ENCODE results near the gene NRDC.
"Not testable (repeated sequence)": the region's sequence is repeated elsewhere in the genome, so short reads cannot be mapped to it uniquely, and the experiment has no call there.

Gene NRDC

GRCh38 chr1:51907079-51907702, 28.7 kb upstream of the NRDC start:
- H3K9me3 Mint-ChIP-seq: no peaks in the 10 kb centered on the region

GRCh38 chr1:51906306-51907078, 28.0 kb upstream of the NRDC start:
- H3K27ac Mint-ChIP-seq: no peak overlapping the region
- DNase-seq: no peak
- no peak overlapping the region for H3K4me3 Mint-ChIP-seq
- H3K9me3 Mint-ChIP-seq: no peaks in the 10 kb centered on the region
- peaks cover 3% of the 10 kb centered on the region for H3K27me3 Mint-ChIP-seq
- H3K36me3 Mint-ChIP-seq (ENCODE audit: low read depth): no peaks in the 10 kb centered on the region
- peaks cover 4% of the 10 kb centered on the region for H3K4me1 Mint-ChIP-seq (ENCODE audit: low read depth)

More at GRCh38 chr1:51907079-51907702, 28.7 kb upstream of the NRDC start:
- no peak for DNase-seq
- Mint-ChIP-seq H3K27me3 (peaks cover 3% of the 10 kb centered on the region), H3K36me3 (ENCODE audit: low read depth) (no peaks in the 10 kb centered on the region), H3K4me1 (ENCODE audit: low read depth) (peaks cover 4% of the 10 kb centered on the region), H3K4me3 (no peak overlapping the region), H3K27ac (no peak overlapping the region)

- Mint-ChIP-seq H3K4me1 (ENCODE audit: low read depth) (peaks cover 4% of the 10 kb centered on the region), H3K27me3 (peaks cover 20% of the 10 kb centered on the region), H3K36me3 (ENCODE audit: low read depth) (no peaks in the 10 kb centered on the region), H3K27ac (no peak overlapping the region), H3K9me3 (no peaks in the 10 kb centered on the region), H3K4me3 (no peak overlapping the region)
- DNase-seq: no peak
Observed at GRCh38 chr1:51902456-51902855, 23.9 kb upstream of the NRDC start.

GRCh38 chr1:51901151-51901550, 22.6 kb upstream of the NRDC start:
- no peaks in the 10 kb centered on the region for H3K36me3 Mint-ChIP-seq (ENCODE audit: low read depth)
- no peak overlapping the region for H3K27ac Mint-ChIP-seq
- no peaks in the 10 kb centered on the region for H3K4me1 Mint-ChIP-seq (ENCODE audit: low read depth)
- H3K27me3 Mint-ChIP-seq: peaks cover 26% of the 10 kb centered on the region
- no peaks in the 10 kb centered on the region for H3K9me3 Mint-ChIP-seq
- no peak for DNase-seq
- H3K4me3 Mint-ChIP-seq: no peak overlapping the region

- no peaks in the 10 kb centered on the region for H3K36me3 Mint-ChIP-seq (ENCODE audit: low read depth)
- H3K4me1 Mint-ChIP-seq (ENCODE audit: low read depth): no peaks in the 10 kb centered on the region
- DNase-seq: no peak
- H3K4me3 Mint-ChIP-seq: no peak overlapping the region
- no peaks in the 10 kb centered on the region for H3K9me3 Mint-ChIP-seq
- H3K27me3 Mint-ChIP-seq: peaks cover 39% of the 10 kb centered on the region
- no peak overlapping the region for H3K27ac Mint-ChIP-seq
Observed at GRCh38 chr1:51899022-51899421, 20.5 kb upstream of the NRDC start.

GRCh38 chr1:51898090-51898734, 19.7 kb upstream of the NRDC start:
- H3K4me1 Mint-ChIP-seq (ENCODE audit: low read depth): no peaks in the 10 kb centered on the region
- peaks cover 42% of the 10 kb centered on the region for H3K27me3 Mint-ChIP-seq
- no peaks in the 10 kb centered on the region for H3K36me3 Mint-ChIP-seq (ENCODE audit: low read depth)
- no peak for DNase-seq
- H3K27ac Mint-ChIP-seq: no peak overlapping the region
- no peak overlapping the region for H3K4me3 Mint-ChIP-seq
- no peaks in the 10 kb centered on the region for H3K9me3 Mint-ChIP-seq

GRCh38 chr1:51897699-51898031, 19.1 kb upstream of the NRDC start:
- Mint-ChIP-seq H3K36me3 (ENCODE audit: low read depth) (no peaks in the 10 kb centered on the region), H3K4me1 (ENCODE audit: low read depth) (no peaks in the 10 kb centered on the region), H3K27ac (no peak overlapping the region), H3K9me3 (no peaks in the 10 kb centered on the region), H3K27me3 (peaks cover 48% of the 10 kb centered on the region), H3K4me3 (no peak overlapping the region)
- no peak for DNase-seq

- not testable (repeated sequence) for DNase-seq; H3K4me1 Mint-ChIP-seq (ENCODE audit: low read depth); H3K36me3 Mint-ChIP-seq (ENCODE audit: low read depth); H3K27ac Mint-ChIP-seq; H3K4me3 Mint-ChIP-seq; H3K9me3 Mint-ChIP-seq
- H3K27me3 Mint-ChIP-seq: peaks cover 55% of the 10 kb centered on the region
Observed at GRCh38 chr1:51894748-51895147, 16.2 kb upstream of the NRDC start.

- Mint-ChIP-seq H3K4me1 (ENCODE audit: low read depth) (peaks cover 36% of the 10 kb centered on the region), H3K4me3 (no peak overlapping the region), H3K27me3 (peaks cover 11% of the 10 kb centered on the region)
Observed at GRCh38 chr1:51878308-51878615, 265 bp downstream of the NRDC start.

GRCh38 chr1:51877434-51878307, 856 bp downstream of the NRDC start:
- Mint-ChIP-seq H3K27ac (no peak overlapping the region), H3K36me3 (ENCODE audit: low read depth) (peaks cover 34% of the 10 kb centered on the region), H3K4me1 (ENCODE audit: low read depth) (peaks cover 42% of the 10 kb centered on the region), H3K9me3 (no peaks in the 10 kb centered on the region), H3K27me3 (peaks cover 5% of the 10 kb centered on the region), H3K4me3 (no peak overlapping the region)
- DNase-seq: no peak

More at GRCh38 chr1:51878308-51878615, 265 bp downstream of the NRDC start:
- peaks cover 28% of the 10 kb centered on the region for H3K36me3 Mint-ChIP-seq (ENCODE audit: low read depth)
- H3K27ac Mint-ChIP-seq: no peak overlapping the region
- DNase-seq: no peak
- no peaks in the 10 kb centered on the region for H3K9me3 Mint-ChIP-seq

- Mint-ChIP-seq H3K4me1 (ENCODE audit: low read depth) (peaks cover 59% of the 10 kb centered on the region), H3K27me3 (no peaks in the 10 kb centered on the region), H3K4me3 (no peak overlapping the region), H3K27ac (peak overlapping the region; percentile 4), H3K36me3 (ENCODE audit: low read depth) (peaks cover 43% of the 10 kb centered on the region), H3K9me3 (no peaks in the 10 kb centered on the region)
- DNase-seq: no peak
Observed at GRCh38 chr1:51875836-51876235, 2.7 kb downstream of the NRDC start.

GRCh38 chr1:51875291-51875772, 3.2 kb downstream of the NRDC start:
- Mint-ChIP-seq H3K4me3 (no peak overlapping the region), H3K27me3 (no peaks in the 10 kb centered on the region), H3K9me3 (no peaks in the 10 kb centered on the region), H3K36me3 (ENCODE audit: low read depth) (peaks cover 43% of the 10 kb centered on the region), H3K4me1 (ENCODE audit: low read depth) (peaks cover 63% of the 10 kb centered on the region), H3K27ac (peak overlapping the region; percentile 63)
- DNase-seq: no peak

GRCh38 chr1:51873270-51873669, 5.3 kb downstream of the NRDC start:
- H3K27ac Mint-ChIP-seq, H3K9me3 Mint-ChIP-seq, H3K4me3 Mint-ChIP-seq, DNase-seq, H3K27me3 Mint-ChIP-seq: not testable (repeated sequence)
- Mint-ChIP-seq H3K4me1 (ENCODE audit: low read depth) (peaks cover 73% of the 10 kb centered on the region), H3K36me3 (ENCODE audit: low read depth) (peaks cover 51% of the 10 kb centered on the region)

- H3K36me3 Mint-ChIP-seq (ENCODE audit: low read depth): peaks cover 52% of the 10 kb centered on the region
- H3K4me3 Mint-ChIP-seq: no peak overlapping the region
- no peaks in the 10 kb centered on the region for H3K9me3 Mint-ChIP-seq
- no peak for DNase-seq
- H3K27ac Mint-ChIP-seq: peak overlapping the region; percentile 73
- H3K4me1 Mint-ChIP-seq (ENCODE audit: low read depth): peaks cover 76% of the 10 kb centered on the region
- no peaks in the 10 kb centered on the region for H3K27me3 Mint-ChIP-seq
Observed at GRCh38 chr1:51871351-51871975, 7.1 kb downstream of the NRDC start.
